GM21447 (cell line): ENCODE data around the gene GLI1.
"Not testable (repeated sequence)": the region's sequence is repeated elsewhere in the genome, so short reads cannot be mapped to it uniquely, and the experiment has no call there.

Experiments used
- ATAC-seq: cut with Tn5 transposase; IDR thresholded peaks from one replicate; pipeline ENCODE4 v1.9.1; 2021; ENCODE audit not compliant: unreplicated experiment

The GLI1 gene

GRCh38 chr12:57459750-57460467 is at the start of gene GLI1:
TSS of gene GLI1 (plus strand) at chr12:57459785. CDS start at chr12:57463692, 3,907 bp downstream.
- ATAC-seq: no peak

GRCh38 chr12:57410534-57410933 is 49.1 kb upstream of the GLI1 start:
- ATAC-seq: no peak

- not testable (repeated sequence) for ATAC-seq
Measured at GRCh38 chr12:57414160-57414559, 45.4 kb upstream of the GLI1 start.

GRCh38 chr12:57415088-57415487 is 44.5 kb upstream of the GLI1 start:
- no peak for ATAC-seq

- no peak for ATAC-seq
Measured at GRCh38 chr12:57416039-57416996, 43.3 kb upstream of the GLI1 start.

GRCh38 chr12:57418255-57418654 is 41.3 kb upstream of the GLI1 start:
- ATAC-seq: no peak

- no peak for ATAC-seq
Measured at GRCh38 chr12:57419495-57419894, 40.1 kb upstream of the GLI1 start.

- ATAC-seq: no peak
Measured at GRCh38 chr12:57420482-57420881, 39.1 kb upstream of the GLI1 start.

GRCh38 chr12:57426948-57427347 is 32.6 kb upstream of the GLI1 start:
- ATAC-seq: not testable (repeated sequence)

GRCh38 chr12:57428965-57429364 is 30.6 kb upstream of the GLI1 start:
- no peak for ATAC-seq

GRCh38 chr12:57429473-57430111 is 30.0 kb upstream of the GLI1 start:
- no peak for ATAC-seq

GRCh38 chr12:57430112-57430930 is 29.3 kb upstream of the GLI1 start:
- peak; percentile 36 for ATAC-seq

- peak; percentile 95 for ATAC-seq
Measured at GRCh38 chr12:57430931-57431566, 28.5 kb upstream of the GLI1 start, which contains the start of gene R3HDM2. TSS of gene R3HDM2 (minus strand) at chr12:57431043. CDS start at chr12:57310428, 120,615 bp downstream.

GRCh38 chr12:57431654-57432188 is 27.9 kb upstream of the GLI1 start:
- ATAC-seq: no peak

- no peak for ATAC-seq
Measured at GRCh38 chr12:57433370-57433769, 26.2 kb upstream of the GLI1 start.

GRCh38 chr12:57434517-57435223 is 24.9 kb upstream of the GLI1 start, which contains the start of gene INHBC:
TSS of gene INHBC (plus strand) at chr12:57434784. CDS start at chr12:57434887, 103 bp downstream.
- ATAC-seq: no peak

- no peak for ATAC-seq
Measured at GRCh38 chr12:57435293-57435692, 24.3 kb upstream of the GLI1 start.

- no peak for ATAC-seq
Measured at GRCh38 chr12:57438400-57438799, 21.2 kb upstream of the GLI1 start.

GRCh38 chr12:57439762-57440266 is 19.8 kb upstream of the GLI1 start:
- no peak for ATAC-seq
